Fibroblast of lung (primary cell): Measurements from ENCODE around the gene LAMTOR1. TPM values are rescaled to one million over a fixed set of nuclear protein-coding genes. Genes with fewer than 3 reads are reported as not detected.

Experiments used
- DNase-seq, 2 donors: peaks; one replicate each; pipeline versions ENCODE4 v3.0.0 to v3.0.0-alpha.2; 2010; ENCODE audit warnings: low read depth in 2 of 2
- H2AFZ ChIP-seq: 2 replicates; pipeline ENCODE4 v1.5.1; 2012; ENCODE audit warnings: low read length, control low read depth, inconsistent platforms
- H3K27ac ChIP-seq: 2 replicates; pipeline ENCODE4 v1.5.1; 2011; ENCODE audit warnings: low read length, control low read depth; ENCODE audit not compliant: insufficient read depth
- H3K27me3 ChIP-seq: 2 replicates; pipeline ENCODE4 v1.5.1; 2011; ENCODE audit warnings: mild to moderate bottlenecking, low read length; ENCODE audit not compliant: control insufficient read depth, insufficient read depth
- H3K36me3 ChIP-seq: 2 replicates; pipeline ENCODE4 v1.5.1; 2011; ENCODE audit warnings: low read length; ENCODE audit not compliant: control insufficient read depth, insufficient read depth
- H3K4me1 ChIP-seq: 2 replicates; pipeline ENCODE4 v1.5.1; 2011; ENCODE audit warnings: low read length; ENCODE audit not compliant: control insufficient read depth, insufficient read depth; ENCODE audit errors: extremely low read depth
- H3K4me2 ChIP-seq: 2 replicates; pipeline ENCODE4 v1.5.1; 2011; ENCODE audit warnings: low read length, control low read depth; ENCODE audit not compliant: insufficient read depth; ENCODE audit errors: extremely low read depth
- H3K4me3 ChIP-seq, 4 experiments: fragments of 200-600 bp in 1 of 4; sonication (generic) in 1 of 4; replicated peaks in 1 of 4; 2 replicates each; pipeline ENCODE4 v1.5.1; 2011 to 2016; ENCODE audit warnings: low read length in 4 of 4, low read depth in 3 of 4, mild to moderate bottlenecking in 3 of 4, control low read depth in 2 of 4, inconsistent platforms in 1 of 4, mixed read lengths in 1 of 4; ENCODE audit not compliant: insufficient read depth in 1 of 4; ENCODE audit errors: control extremely low read depth in 1 of 4
- H3K79me2 ChIP-seq: 2 replicates; pipeline ENCODE4 v1.5.1; 2012; ENCODE audit warnings: mild to moderate bottlenecking, low read length, inconsistent platforms; ENCODE audit not compliant: control insufficient read depth, insufficient read depth
- H3K9ac ChIP-seq: 2 replicates; pipeline ENCODE4 v1.5.1; 2011; ENCODE audit warnings: mild to moderate bottlenecking, low read length, control low read depth; ENCODE audit not compliant: insufficient read depth
- H3K9me3 ChIP-seq: 2 replicates; pipeline ENCODE4 v1.5.1; 2012; ENCODE audit warnings: low read depth, low read length; ENCODE audit not compliant: control insufficient read depth, insufficient read depth
- H4K20me1 ChIP-seq: 2 replicates; pipeline ENCODE4 v1.5.1; 2011; ENCODE audit warnings: low read length; ENCODE audit not compliant: control insufficient read depth, insufficient read depth; ENCODE audit errors: extremely low read depth
- EZH2 ChIP-seq: IDR thresholded peaks from 2 replicates; pipeline ENCODE4 v1.5.1; 2012; ENCODE audit warnings: low read length, control low read depth, mild to moderate bottlenecking; ENCODE audit errors: missing control alignments
- polyA plus RNA-seq, 2 donors: library from polyadenylated mRNA; depleted of rRNA in 1 of 2; stranded (reverse) in 1 of 2; unstranded in 1 of 2; fragments of >200 nt; gene quantifications; 2 replicates each; pipeline ENCODE4 v1.2.1, GENCODE V29; 2011 to 2012; ENCODE audit warnings: missing spikeins in 1 of 2
- total RNA-seq: library from RNA; depleted of rRNA; stranded (reverse); fragments of >200 nt; gene quantifications from 2 replicates; pipeline ENCODE4 v1.2.1, GENCODE V29; 2014
- TF ChIP-seq, protein P1 (sequence below), 2 donors: IDR thresholded peaks in 1 of 2; conservative IDR thresholded peaks in 1 of 2; 1 replicate in 1 of 2; 2 replicates in 1 of 2; pipeline ENCODE4 v1.5.1; 2011 to 2012; ENCODE audit warnings: low read length in 2 of 2, control low read depth in 1 of 2, inconsistent platforms in 1 of 2, low read depth in 1 of 2, mild to moderate bottlenecking in 1 of 2

The LAMTOR1 gene
- total and polyA plus RNA-seq, 2 donors (not counting 1 experiment from before 2014, with no cell fraction given) = 90.3 to 137 TPM

DNA sequence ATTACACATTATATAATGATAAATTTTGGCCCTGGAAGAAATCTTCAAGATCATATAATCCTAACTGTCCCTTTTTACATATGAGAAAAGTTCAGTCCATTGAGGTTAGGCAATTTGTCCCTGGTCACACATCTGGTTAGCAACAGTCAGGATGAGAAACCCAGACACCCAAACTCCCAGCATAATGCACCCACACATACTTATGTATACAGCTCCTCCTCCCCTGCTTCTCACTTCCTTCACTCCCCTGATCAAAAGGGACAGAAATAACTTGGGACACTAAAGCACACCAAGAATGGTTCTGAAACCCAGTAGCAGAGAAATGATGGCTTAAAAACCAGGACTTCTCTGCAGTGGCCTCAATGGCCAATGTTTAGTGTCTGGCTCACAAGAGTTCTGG lies 33.9 kb downstream of the LAMTOR1 start:
- Histone ChIP-seq H3K4me1 (peaks cover 30% of the 10 kb centered on the region), H3K27me3 (no peaks in the 10 kb centered on the region), H3K27ac (peak overlapping the region; percentile 78), H3K9ac (no peak overlapping the region), H3K4me3 (peak overlapping the region; percentile 13 to 36 (median 26)), H3K79me2 (peaks cover 60% of the 10 kb centered on the region), H3K9me3 (no peaks in the 10 kb centered on the region), H3K36me3 (peaks cover 2% of the 10 kb centered on the region), H4K20me1 (no peaks in the 10 kb centered on the region), H3K4me2 (peak overlapping the region; percentile 73), H2AFZ (no peak overlapping the region)
- DNase-seq = peak in 1 of 2 donors; percentile 29
- TF ChIP-seq, protein P1, sequence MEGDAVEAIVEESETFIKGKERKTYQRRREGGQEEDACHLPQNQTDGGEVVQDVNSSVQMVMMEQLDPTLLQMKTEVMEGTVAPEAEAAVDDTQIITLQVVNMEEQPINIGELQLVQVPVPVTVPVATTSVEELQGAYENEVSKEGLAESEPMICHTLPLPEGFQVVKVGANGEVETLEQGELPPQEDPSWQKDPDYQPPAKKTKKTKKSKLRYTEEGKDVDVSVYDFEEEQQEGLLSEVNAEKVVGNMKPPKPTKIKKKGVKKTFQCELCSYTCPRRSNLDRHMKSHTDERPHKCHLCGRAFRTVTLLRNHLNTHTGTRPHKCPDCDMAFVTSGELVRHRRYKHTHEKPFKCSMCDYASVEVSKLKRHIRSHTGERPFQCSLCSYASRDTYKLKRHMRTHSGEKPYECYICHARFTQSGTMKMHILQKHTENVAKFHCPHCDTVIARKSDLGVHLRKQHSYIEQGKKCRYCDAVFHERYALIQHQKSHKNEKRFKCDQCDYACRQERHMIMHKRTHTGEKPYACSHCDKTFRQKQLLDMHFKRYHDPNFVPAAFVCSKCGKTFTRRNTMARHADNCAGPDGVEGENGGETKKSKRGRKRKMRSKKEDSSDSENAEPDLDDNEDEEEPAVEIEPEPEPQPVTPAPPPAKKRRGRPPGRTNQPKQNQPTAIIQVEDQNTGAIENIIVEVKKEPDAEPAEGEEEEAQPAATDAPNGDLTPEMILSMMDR (conservative IDR thresholded peaks at IDR 0.05 in 1 of 2, IDR thresholded peaks at IDR 0.05 in 1 of 2; ENCODE audit: low read depth in 1 of 2, low read length in 2 of 2) = no peak
- no peak for TF ChIP-seq EZH2

DNA sequence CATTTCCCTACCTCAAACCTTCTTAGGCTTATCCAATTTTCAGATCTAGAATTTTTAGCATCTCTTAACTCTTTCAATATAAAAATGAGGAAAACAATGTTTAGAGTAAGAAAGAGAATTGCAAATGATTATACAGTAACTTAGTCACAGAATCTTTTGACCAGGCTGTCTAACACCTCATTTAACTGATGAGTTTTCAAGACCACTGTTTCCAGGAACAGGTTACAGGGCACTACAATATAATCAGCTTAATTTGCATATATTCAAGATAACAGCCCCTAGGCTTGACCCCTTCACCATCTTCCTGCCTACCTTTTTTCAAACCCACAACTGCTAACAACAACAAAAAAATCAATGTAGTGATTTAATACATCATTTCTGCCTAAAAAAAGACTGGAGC lies 35.4 kb downstream of the LAMTOR1 start:
- no peak overlapping the region for H3K4me3 ChIP-seq
- H3K9ac ChIP-seq = no peak overlapping the region
- H3K79me2 ChIP-seq = peaks cover 50% of the 10 kb centered on the region
- peak overlapping the region; percentile 36 for H3K4me2 ChIP-seq
- H3K4me1 ChIP-seq = peaks cover 27% of the 10 kb centered on the region
- H3K9me3 ChIP-seq = no peaks in the 10 kb centered on the region
- H3K27me3 ChIP-seq = no peaks in the 10 kb centered on the region
- no peak overlapping the region for H3K27ac ChIP-seq
- H3K36me3 ChIP-seq = peaks cover 2% of the 10 kb centered on the region
- no peak overlapping the region for H2AFZ ChIP-seq
- DNase-seq = no peak
- no peaks in the 10 kb centered on the region for H4K20me1 ChIP-seq
- TF ChIP-seq EZH2 = no peak
- TF ChIP-seq, protein P1 (conservative IDR thresholded peaks at IDR 0.05 in 1 of 2, IDR thresholded peaks at IDR 0.05 in 1 of 2; ENCODE audit: low read depth in 1 of 2, low read length in 2 of 2) = no peak

DNA sequence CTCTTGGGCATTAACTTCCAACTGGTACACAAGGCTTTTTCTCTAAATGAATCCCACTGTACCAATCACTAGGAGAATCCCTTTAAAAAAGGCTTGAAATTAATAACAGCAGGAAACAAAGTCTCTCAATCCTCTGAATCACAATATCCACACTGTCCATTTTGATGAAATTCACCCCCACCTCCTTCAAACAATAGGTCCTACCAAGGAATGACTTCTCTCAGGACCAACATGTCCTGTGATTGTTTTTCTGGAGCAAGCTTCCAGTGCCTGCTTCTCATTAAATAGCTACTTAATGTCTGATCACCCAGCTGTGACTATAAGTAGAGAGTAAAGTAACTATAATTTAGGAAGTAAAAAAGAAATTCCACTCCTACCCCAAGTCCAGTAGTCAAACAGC lies 35.8 kb downstream of the LAMTOR1 start:
- no peaks in the 10 kb centered on the region for H3K27me3 ChIP-seq
- no peak overlapping the region for H3K4me3 ChIP-seq
- H3K9me3 ChIP-seq = no peaks in the 10 kb centered on the region
- no peak for TF ChIP-seq EZH2
- TF ChIP-seq, protein P1 (conservative IDR thresholded peaks at IDR 0.05 in 1 of 2, IDR thresholded peaks at IDR 0.05 in 1 of 2; ENCODE audit: low read depth in 1 of 2, low read length in 2 of 2) = no peak
- no peak overlapping the region for H2AFZ ChIP-seq
- peaks cover 25% of the 10 kb centered on the region for H3K4me1 ChIP-seq
- H3K9ac ChIP-seq = no peak overlapping the region
- peaks cover 50% of the 10 kb centered on the region for H3K79me2 ChIP-seq
- H3K4me2 ChIP-seq = no peak overlapping the region
- H3K27ac ChIP-seq = no peak overlapping the region
- DNase-seq = no peak
- peaks cover 2% of the 10 kb centered on the region for H3K36me3 ChIP-seq
- no peaks in the 10 kb centered on the region for H4K20me1 ChIP-seq
